LNCAP (cell line): ENCODE data around the gene PPARD.

Source experiments
- CTCF ChIP-seq: fragments of 450-650 bp; IDR thresholded peaks from 2 replicates; pipeline ENCODE4 v1.5.1; 2017; ENCODE audit warnings: mild to moderate bottlenecking

PPARD gene

GRCh38 chr6:35427851-35428321 lies 85.5 kb downstream of the PPARD start:
- TF ChIP-seq CTCF = no peak

DNA sequence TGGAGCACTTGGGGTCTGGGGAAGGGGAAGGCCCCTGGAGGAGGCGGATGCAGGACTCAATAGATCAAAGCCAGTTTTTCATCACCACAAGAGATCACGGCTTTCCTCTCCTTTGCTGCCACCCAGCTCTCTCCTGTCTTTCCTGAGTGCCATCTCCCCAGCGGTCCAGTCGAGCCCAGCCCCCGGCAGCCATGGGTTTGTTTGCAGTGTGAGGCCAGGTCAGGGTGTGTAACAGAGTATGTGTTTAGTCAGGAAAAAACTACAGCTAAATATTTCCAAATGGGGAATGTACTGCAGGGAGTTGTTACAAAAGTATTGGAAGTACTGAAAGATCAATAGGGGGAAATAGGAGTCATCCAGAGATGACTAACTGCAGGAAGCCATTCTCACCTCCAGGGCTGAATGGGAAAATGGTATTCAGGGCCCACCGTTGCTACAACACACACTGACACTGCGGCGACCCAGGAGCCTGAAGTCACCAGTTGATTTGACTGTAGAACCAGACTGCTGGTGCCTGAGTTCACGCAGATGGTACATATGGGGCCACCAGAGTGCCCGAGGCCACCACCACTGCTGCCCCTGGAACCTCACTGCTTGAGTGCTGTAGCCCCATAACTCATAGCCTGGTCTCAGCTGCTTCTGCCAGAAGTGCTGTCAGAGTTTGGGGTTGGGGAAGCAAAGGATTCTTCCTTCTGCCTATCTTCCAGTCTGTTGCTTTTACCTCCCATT lies 86.2 kb downstream of the PPARD start:
- no peak for TF ChIP-seq CTCF

DNA sequence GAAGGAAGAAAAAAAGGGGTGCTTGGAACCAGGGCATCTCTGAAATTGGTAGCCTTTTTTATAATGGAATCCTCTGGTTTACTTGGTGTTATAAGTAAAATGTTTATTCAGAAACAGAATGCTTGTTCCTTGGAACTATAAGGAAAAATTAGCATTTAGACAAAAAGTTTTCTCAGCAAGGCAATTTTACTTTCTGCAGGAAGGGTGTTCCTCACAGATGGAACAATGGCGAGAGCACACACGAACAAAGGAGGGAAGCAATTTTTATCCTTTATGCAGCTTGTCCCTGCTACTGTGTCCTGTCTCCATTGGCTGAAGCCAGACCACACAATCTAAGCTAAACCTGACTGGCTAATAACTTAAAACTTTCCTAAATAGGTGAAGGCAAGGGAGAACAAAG lies 87.1 kb downstream of the PPARD start:
- no peak for TF ChIP-seq CTCF

- no peak for TF ChIP-seq CTCF
These were observed 89.9 kb downstream of the PPARD start for GRCh38 chr6:35432291-35432690.

- TF ChIP-seq CTCF = no peak
These were observed 92.9 kb downstream of the PPARD start for GRCh38 chr6:35435074-35435837.

- TF ChIP-seq CTCF = no peak
These were observed 93.9 kb downstream of the PPARD start for GRCh38 chr6:35436071-35436857.

DNA sequence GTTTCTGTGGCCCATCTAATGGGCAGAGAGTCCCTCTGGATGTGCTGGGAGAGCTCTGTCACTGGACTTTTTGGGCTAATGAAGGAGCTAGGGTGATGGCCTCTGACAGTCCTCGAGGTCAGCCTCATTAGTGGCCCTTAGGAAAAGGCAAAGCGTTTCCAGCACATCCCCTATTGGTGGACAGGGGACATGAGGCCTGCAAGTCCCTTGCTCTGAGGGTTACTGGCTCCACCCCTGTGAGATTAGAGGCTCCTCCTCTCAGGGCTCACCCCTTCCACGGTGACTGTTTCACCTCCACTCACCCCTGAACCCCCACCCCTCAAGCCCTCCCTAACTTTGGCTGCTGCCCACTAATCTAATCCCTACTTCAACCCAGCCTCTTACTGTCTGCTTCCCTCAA lies 97.0 kb downstream of the PPARD start:
- no peak for TF ChIP-seq CTCF
